Measurements from ENCODE around the gene AKAP8.
"Not testable (repeated sequence)": the region's sequence is repeated elsewhere in the genome, so short reads cannot be mapped to it uniquely, and the experiment has no call there.

AKAP8 gene

DNA sequence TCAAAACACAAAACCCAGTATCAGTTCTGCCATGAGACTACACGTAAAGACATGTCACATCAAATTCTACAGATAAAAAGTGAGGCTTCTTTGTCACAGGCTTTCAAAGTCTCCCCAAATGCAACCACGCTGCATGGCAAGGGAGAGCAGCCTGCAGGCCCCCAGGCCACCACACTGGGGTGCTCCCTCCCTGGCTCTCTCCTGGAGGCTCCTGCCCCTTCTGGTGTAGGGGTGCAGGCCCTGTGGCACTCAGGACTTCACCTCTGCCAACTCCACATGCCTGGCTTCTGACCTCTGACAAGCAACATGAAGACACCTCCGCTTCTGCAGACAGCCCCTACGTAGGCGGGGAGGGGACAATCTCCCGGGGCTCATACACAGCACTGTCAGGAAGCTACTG is 14.3 kb downstream of the AKAP8 start:
- Histone ChIP-seq H4K20me1 (ENCODE audit: insufficient read depth, low read length) (no peaks in the 10 kb centered on the region), H3K9me3 (ENCODE audit: insufficient read depth, low read length) (no peaks in the 10 kb centered on the region), H3K27me3 (ENCODE audit: low read depth, low read length) (no peaks in the 10 kb centered on the region), H3K36me3 (replicated peaks; ENCODE audit: low read depth, low read length) (peaks cover 64% of the 10 kb centered on the region), H3K9ac (ENCODE audit: low read length) (no peak overlapping the region), H2AFZ (ENCODE audit: low read depth, low read length) (no peak overlapping the region), H3K27ac (ENCODE audit: low read length) (no peak overlapping the region), H3K4me2 (ENCODE audit: low read length) (no peak overlapping the region), H3K79me2 (ENCODE audit: low read length) (peaks cover 11% of the 10 kb centered on the region; the same call in 1 of the 2 replicates), H3K4me3 (ENCODE audit: low read length) (no peak overlapping the region), H3K4me1 (ENCODE audit: low read length) (no peaks in the 10 kb centered on the region)
- TF ChIP-seq CTCF (IDR thresholded peaks at IDR 0.05; ENCODE audit: low read depth, low read length) (no peak), EZH2phosphoT487 (IDR thresholded peaks at IDR 0.05; ENCODE audit: low read depth) (no peak)

DNA sequence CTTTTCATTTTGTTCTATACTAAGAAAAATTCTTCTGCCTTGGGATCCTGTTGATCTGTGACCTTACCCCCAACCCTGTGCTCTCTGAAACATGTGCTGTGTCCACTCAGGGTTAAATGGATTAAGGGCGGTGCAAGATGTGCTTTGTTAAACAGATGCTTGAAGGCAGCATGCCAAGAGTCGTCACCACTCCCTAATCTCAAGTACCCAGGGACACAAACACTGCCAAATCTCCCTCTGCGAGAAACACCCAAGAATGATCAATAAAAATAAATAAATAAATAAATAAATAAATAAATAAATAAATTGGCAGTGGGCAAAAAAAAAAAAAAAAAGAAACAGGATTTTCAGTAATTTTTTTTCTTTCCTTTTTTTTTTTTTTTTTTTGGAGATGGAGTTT is 15.8 kb downstream of the AKAP8 start:
- not testable (repeated sequence) for H3K9ac ChIP-seq (ENCODE audit: low read length); H3K27me3 ChIP-seq (ENCODE audit: low read depth, low read length); H3K4me2 ChIP-seq (ENCODE audit: low read length); H4K20me1 ChIP-seq (ENCODE audit: insufficient read depth, low read length); H2AFZ ChIP-seq (ENCODE audit: low read depth, low read length); H3K9me3 ChIP-seq (ENCODE audit: insufficient read depth, low read length); H3K4me3 ChIP-seq (ENCODE audit: low read length); H3K27ac ChIP-seq (ENCODE audit: low read length); H3K4me1 ChIP-seq (ENCODE audit: low read length)
- peaks cover 13% of the 10 kb centered on the region; the same call in 1 of the 2 replicates for H3K79me2 ChIP-seq (ENCODE audit: low read length)
- H3K36me3 ChIP-seq (replicated peaks; ENCODE audit: low read depth, low read length), result peaks cover 59% of the 10 kb centered on the region

DNA sequence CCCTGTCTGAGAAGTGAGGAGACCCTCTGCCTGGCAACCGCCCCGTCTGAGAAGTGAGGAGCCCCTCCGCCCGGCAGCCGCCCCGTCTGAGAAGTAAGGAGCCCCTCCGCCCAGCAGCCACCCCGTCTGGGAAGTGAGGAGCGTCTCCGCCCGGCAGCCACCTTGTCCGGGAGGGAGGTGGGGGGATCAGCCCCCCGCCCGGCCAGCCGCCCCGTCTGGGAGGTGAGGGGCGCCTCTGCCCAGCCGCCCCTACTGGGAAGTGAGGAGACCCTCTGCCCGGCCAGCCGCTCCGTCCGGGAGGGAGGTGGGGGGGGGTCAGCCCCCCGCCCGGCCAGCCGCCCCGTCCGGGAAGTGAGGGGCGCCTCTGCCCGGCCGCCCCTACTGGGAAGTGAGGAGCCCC is 16.5 kb downstream of the AKAP8 start:
- peaks cover 59% of the 10 kb centered on the region for H3K36me3 ChIP-seq (replicated peaks; ENCODE audit: low read depth, low read length)
- H2AFZ ChIP-seq (ENCODE audit: low read depth, low read length); H4K20me1 ChIP-seq (ENCODE audit: insufficient read depth, low read length): not testable (repeated sequence)

GRCh38 chr19:15360015-15360414 is 19.6 kb downstream of the AKAP8 start:
- H3K27me3 ChIP-seq (ENCODE audit: low read depth, low read length); H3K4me2 ChIP-seq (ENCODE audit: low read length); H3K27ac ChIP-seq (ENCODE audit: low read length): not testable (repeated sequence)

More for the DNA sequence above, 16.5 kb downstream of the AKAP8 start:
- not testable (repeated sequence) for H3K4me3 ChIP-seq (ENCODE audit: low read length); H3K4me2 ChIP-seq (ENCODE audit: low read length); H3K9me3 ChIP-seq (ENCODE audit: insufficient read depth, low read length); H3K27ac ChIP-seq (ENCODE audit: low read length); H3K9ac ChIP-seq (ENCODE audit: low read length); H3K27me3 ChIP-seq (ENCODE audit: low read depth, low read length); H3K4me1 ChIP-seq (ENCODE audit: low read length)
- H3K79me2 ChIP-seq (ENCODE audit: low read length), result peaks cover 13% of the 10 kb centered on the region; the same call in 1 of the 2 replicates

DNA sequence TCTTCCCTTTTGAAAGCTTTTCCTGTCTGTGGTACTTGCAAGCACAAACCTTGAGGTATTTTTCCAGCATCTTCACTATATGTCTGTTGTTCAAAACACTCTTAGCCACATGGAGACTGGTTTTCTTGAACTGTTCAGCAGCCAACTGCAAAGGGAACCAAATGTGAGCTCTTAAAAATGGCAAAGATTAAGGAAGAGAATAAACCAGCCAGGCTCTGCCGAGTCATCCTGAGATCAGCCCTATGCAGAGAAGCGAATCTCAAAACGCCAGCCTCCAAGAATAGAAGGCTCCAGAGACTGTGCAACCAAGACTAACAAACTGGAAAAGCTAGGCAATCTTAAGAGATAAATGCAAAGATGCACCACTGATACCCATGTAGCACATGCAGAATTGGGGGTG is 20.7 kb downstream of the AKAP8 start:
- Histone ChIP-seq H3K4me3 (ENCODE audit: low read length) (no peak overlapping the region), H3K9me3 (ENCODE audit: insufficient read depth, low read length) (no peaks in the 10 kb centered on the region), H4K20me1 (ENCODE audit: insufficient read depth, low read length) (peaks cover 3% of the 10 kb centered on the region; the same call in 1 of the 2 replicates), H3K36me3 (replicated peaks; ENCODE audit: low read depth, low read length) (peaks cover 59% of the 10 kb centered on the region), H3K4me1 (ENCODE audit: low read length) (no peaks in the 10 kb centered on the region), H3K27me3 (ENCODE audit: low read depth, low read length) (no peaks in the 10 kb centered on the region), H2AFZ (ENCODE audit: low read depth, low read length) (no peak overlapping the region), H3K9ac (ENCODE audit: low read length) (no peak overlapping the region), H3K79me2 (ENCODE audit: low read length) (peaks cover 5% of the 10 kb centered on the region; the same call in 1 of the 2 replicates), H3K27ac (ENCODE audit: low read length) (no peak overlapping the region), H3K4me2 (ENCODE audit: low read length) (no peak overlapping the region)
- TF ChIP-seq EZH2phosphoT487 (IDR thresholded peaks at IDR 0.05; ENCODE audit: low read depth) (no peak), CTCF (IDR thresholded peaks at IDR 0.05; ENCODE audit: low read depth, low read length) (no peak)

More at GRCh38 chr19:15360015-15360414, 19.6 kb downstream of the AKAP8 start:
- H3K4me3 ChIP-seq (ENCODE audit: low read length); H3K9me3 ChIP-seq (ENCODE audit: insufficient read depth, low read length); H4K20me1 ChIP-seq (ENCODE audit: insufficient read depth, low read length); H3K79me2 ChIP-seq (ENCODE audit: low read length); H2AFZ ChIP-seq (ENCODE audit: low read depth, low read length); H3K9ac ChIP-seq (ENCODE audit: low read length); H3K4me1 ChIP-seq (ENCODE audit: low read length): not testable (repeated sequence)
- H3K36me3 ChIP-seq (replicated peaks; ENCODE audit: low read depth, low read length), result peaks cover 55% of the 10 kb centered on the region
